MM.1S (cell line): Measurements from ENCODE around the gene PARD3.

Experiments
- DNase-seq: peaks from one replicate; pipeline ENCODE4 v3.0.0-alpha.2; 2015
- H2AFZ ChIP-seq: fragments of 300-600 bp; sonication (generic); 2 replicates; pipeline ENCODE4 v1.6.0; 2016; ENCODE audit warnings: antibody characterized with exemption, low read length
- H3F3A ChIP-seq: fragments of 300-600 bp; sonication (generic); 2 replicates; pipeline ENCODE4 v1.6.1; 2016; ENCODE audit warnings: mild to moderate bottlenecking, antibody characterized with exemption, low read length, moderate library complexity, mixed read lengths; ENCODE audit not compliant: insufficient read depth
- H3K27ac ChIP-seq: fragments of 300-600 bp; sonication (generic); 2 replicates; pipeline ENCODE4 v1.5.1; 2016; ENCODE audit warnings: mild to moderate bottlenecking, low read length
- H3K27me3 ChIP-seq: fragments of 300-600 bp; sonication (generic); replicated peaks from 2 replicates; pipeline ENCODE4 v1.6.0; 2016; ENCODE audit warnings: low read length; ENCODE audit not compliant: insufficient read depth
- H3K36me3 ChIP-seq: fragments of 300-600 bp; sonication (generic); replicated peaks from 2 replicates; pipeline ENCODE4 v1.6.1; 2016; ENCODE audit warnings: mild to moderate bottlenecking, low read length, mixed read lengths; ENCODE audit not compliant: insufficient read depth
- H3K4me1 ChIP-seq: fragments of 300-600 bp; sonication (generic); 2 replicates; pipeline ENCODE4 v1.6.1; 2016; ENCODE audit warnings: low read length, mixed read lengths
- H3K4me2 ChIP-seq: fragments of 300-600 bp; sonication (generic); 2 replicates; pipeline ENCODE4 v1.6.0; 2016; ENCODE audit warnings: low read depth, low read length
- H3K4me3 ChIP-seq: fragments of 300-600 bp; sonication (generic); 2 replicates; pipeline ENCODE4 v1.5.1; 2016; ENCODE audit warnings: low read length, mixed read lengths
- H3K79me2 ChIP-seq: fragments of 300-600 bp; sonication (generic); 2 replicates; pipeline ENCODE4 v1.6.1; 2016; ENCODE audit warnings: mixed run types, low read length, mixed read lengths
- H3K9ac ChIP-seq: fragments of 300-600 bp; sonication (generic); 2 replicates; pipeline ENCODE4 v1.6.1; 2016; ENCODE audit warnings: low read length, mixed read lengths
- H3K9me2 ChIP-seq: fragments of 300-600 bp; sonication (generic); replicated peaks from 2 replicates; pipeline ENCODE4 v1.6.1; 2016; ENCODE audit warnings: mild to moderate bottlenecking, low read length, mixed read lengths; ENCODE audit not compliant: insufficient read depth
- H3K9me3 ChIP-seq: fragments of 300-600 bp; sonication (generic); replicated peaks from 2 replicates; pipeline ENCODE4 v1.6.1; 2016; ENCODE audit warnings: mild to moderate bottlenecking, low read length, mixed read lengths; ENCODE audit not compliant: insufficient read depth
- H4K20me1 ChIP-seq: fragments of 300-600 bp; sonication (generic); 2 replicates; pipeline ENCODE4 v1.6.1; 2016; ENCODE audit warnings: mild to moderate bottlenecking, low read length, moderate library complexity, mixed read lengths; ENCODE audit not compliant: insufficient read depth
- EZH2 ChIP-seq: fragments of 300-600 bp; sonication (generic); optimal IDR thresholded peaks from 2 replicates; pipeline ENCODE3; 2017; ENCODE audit warnings: low read depth, mild to moderate bottlenecking, antibody characterized with exemption, low read length, mixed read lengths
- EZH2phosphoT487 ChIP-seq: fragments of 300-600 bp; sonication (generic); IDR thresholded peaks from 2 replicates; pipeline ENCODE4 v1.6.1; 2018; ENCODE audit warnings: antibody characterized with exemption, low read length
- TF ChIP-seq, protein P1 (sequence below): fragments of 300-600 bp; sonication (generic); IDR thresholded peaks from 2 replicates; pipeline ENCODE4 v1.5.1; 2016; ENCODE audit warnings: antibody characterized with exemption, low read length, mixed read lengths

Gene PARD3

DNA sequence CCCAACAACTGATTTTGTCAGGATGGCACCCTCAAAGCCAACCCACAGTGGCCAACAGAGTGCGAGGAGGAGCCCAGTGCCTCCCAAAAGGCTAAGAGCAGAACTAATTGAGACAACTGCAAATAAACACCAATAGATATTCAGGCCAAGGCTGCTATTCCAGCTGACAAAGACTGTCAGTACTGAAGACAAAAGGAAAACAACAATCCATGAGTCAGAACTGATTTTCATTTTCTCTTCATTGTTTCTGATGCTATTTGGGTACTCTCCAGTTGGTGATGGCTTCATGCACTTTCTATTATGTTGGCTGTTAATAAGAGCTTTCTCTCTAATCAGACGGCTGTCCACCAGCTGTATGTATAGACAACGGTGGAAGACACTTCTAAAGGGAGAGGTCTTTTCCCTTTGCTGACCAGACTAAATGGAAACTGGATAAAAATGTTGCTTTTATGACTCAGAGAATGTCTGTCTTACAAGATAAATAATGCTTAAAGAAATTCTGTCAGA lies 515.9 kb downstream of the PARD3 start:
- H3K36me3 ChIP-seq, result no peaks in the 10 kb centered on the region
- no peak overlapping the region for H3K9ac ChIP-seq
- no peaks in the 10 kb centered on the region for H3K79me2 ChIP-seq
- H3K27me3 ChIP-seq, result no peaks in the 10 kb centered on the region
- H3F3A ChIP-seq, result no peaks in the 10 kb centered on the region
- H4K20me1 ChIP-seq, result no peaks in the 10 kb centered on the region
- no peak overlapping the region for H3K27ac ChIP-seq
- no peaks in the 10 kb centered on the region for H3K9me3 ChIP-seq
- no peak overlapping the region for H3K4me3 ChIP-seq
- no peaks in the 10 kb centered on the region for H3K4me1 ChIP-seq
- TF ChIP-seq EZH2 (no peak), EZH2phosphoT487 (no peak)
- TF ChIP-seq, protein P1, sequence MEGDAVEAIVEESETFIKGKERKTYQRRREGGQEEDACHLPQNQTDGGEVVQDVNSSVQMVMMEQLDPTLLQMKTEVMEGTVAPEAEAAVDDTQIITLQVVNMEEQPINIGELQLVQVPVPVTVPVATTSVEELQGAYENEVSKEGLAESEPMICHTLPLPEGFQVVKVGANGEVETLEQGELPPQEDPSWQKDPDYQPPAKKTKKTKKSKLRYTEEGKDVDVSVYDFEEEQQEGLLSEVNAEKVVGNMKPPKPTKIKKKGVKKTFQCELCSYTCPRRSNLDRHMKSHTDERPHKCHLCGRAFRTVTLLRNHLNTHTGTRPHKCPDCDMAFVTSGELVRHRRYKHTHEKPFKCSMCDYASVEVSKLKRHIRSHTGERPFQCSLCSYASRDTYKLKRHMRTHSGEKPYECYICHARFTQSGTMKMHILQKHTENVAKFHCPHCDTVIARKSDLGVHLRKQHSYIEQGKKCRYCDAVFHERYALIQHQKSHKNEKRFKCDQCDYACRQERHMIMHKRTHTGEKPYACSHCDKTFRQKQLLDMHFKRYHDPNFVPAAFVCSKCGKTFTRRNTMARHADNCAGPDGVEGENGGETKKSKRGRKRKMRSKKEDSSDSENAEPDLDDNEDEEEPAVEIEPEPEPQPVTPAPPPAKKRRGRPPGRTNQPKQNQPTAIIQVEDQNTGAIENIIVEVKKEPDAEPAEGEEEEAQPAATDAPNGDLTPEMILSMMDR, result no peak
- H3K9me2 ChIP-seq, result no peaks in the 10 kb centered on the region
- no peak for DNase-seq
- no peak overlapping the region for H3K4me2 ChIP-seq
- no peak overlapping the region for H2AFZ ChIP-seq

DNA sequence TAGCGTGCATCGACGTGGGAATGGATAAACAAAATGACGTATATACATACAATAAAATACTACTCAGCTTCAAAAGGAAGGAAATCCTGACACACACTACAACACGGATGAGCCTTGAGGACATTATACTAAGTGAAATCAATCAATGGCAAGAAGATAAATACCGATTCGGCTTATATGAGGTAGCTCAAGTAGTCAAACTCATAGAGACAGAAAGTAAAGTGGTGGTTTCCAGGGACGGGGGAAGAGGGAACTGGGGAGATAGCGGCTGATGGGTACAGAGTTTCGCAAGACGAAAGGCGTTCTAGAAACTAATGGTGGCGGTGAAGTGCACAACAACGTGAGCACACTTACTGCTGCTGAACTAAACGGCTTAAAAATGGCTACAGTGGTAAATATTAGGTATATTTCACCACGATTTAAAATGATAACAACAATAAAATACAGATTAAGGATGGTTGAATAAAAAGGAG lies 516.7 kb downstream of the PARD3 start:
- Histone ChIP-seq H3K27me3 (no peaks in the 10 kb centered on the region), H3K9me2 (no peaks in the 10 kb centered on the region), H3K9me3 (no peaks in the 10 kb centered on the region)

GRCh38 chr10:34297541-34298345 lies 517.4 kb downstream of the PARD3 start:
- no peak overlapping the region for H3K9ac ChIP-seq
- no peaks in the 10 kb centered on the region for H3F3A ChIP-seq
- DNase-seq, result no peak
- no peak overlapping the region for H3K27ac ChIP-seq
- H3K4me1 ChIP-seq, result no peaks in the 10 kb centered on the region
- no peaks in the 10 kb centered on the region for H3K9me2 ChIP-seq
- no peaks in the 10 kb centered on the region for H4K20me1 ChIP-seq
- H3K4me3 ChIP-seq, result no peak overlapping the region
- H2AFZ ChIP-seq, result no peak overlapping the region
- no peak overlapping the region for H3K4me2 ChIP-seq
- no peaks in the 10 kb centered on the region for H3K36me3 ChIP-seq
- no peaks in the 10 kb centered on the region for H3K27me3 ChIP-seq
- no peak for TF ChIP-seq EZH2phosphoT487
- TF ChIP-seq EZH2, result no peak
- TF ChIP-seq, protein P1, result no peak
- no peaks in the 10 kb centered on the region for H3K9me3 ChIP-seq
- H3K79me2 ChIP-seq, result no peaks in the 10 kb centered on the region

More for the DNA sequence above, 516.7 kb downstream of the PARD3 start:
- no peaks in the 10 kb centered on the region for H3K36me3 ChIP-seq
- no peaks in the 10 kb centered on the region for H3K79me2 ChIP-seq
- no peaks in the 10 kb centered on the region for H3K4me1 ChIP-seq
- no peaks in the 10 kb centered on the region for H4K20me1 ChIP-seq
- no peak overlapping the region for H3K27ac ChIP-seq
- H3K4me3 ChIP-seq, result no peak overlapping the region
- no peak overlapping the region for H3K9ac ChIP-seq
- no peak overlapping the region for H3K4me2 ChIP-seq
- H2AFZ ChIP-seq, result no peak overlapping the region
- no peak for DNase-seq
- no peaks in the 10 kb centered on the region for H3F3A ChIP-seq
- TF ChIP-seq EZH2 (no peak), EZH2phosphoT487 (no peak)
- TF ChIP-seq, protein P1, result no peak
